ENCODE measurements around the gene SNX1. TPM values are rescaled to one million over a fixed set of nuclear protein-coding genes. Genes with fewer than 3 reads are reported as not detected.

The SNX1 gene
- total and polyA plus RNA-seq, 10 of the 15 experiments (the other 5 are each of a cell fraction or from before 2014, with no cell fraction given), result 17.8 to 115 (median 96.3) TPM

DNA sequence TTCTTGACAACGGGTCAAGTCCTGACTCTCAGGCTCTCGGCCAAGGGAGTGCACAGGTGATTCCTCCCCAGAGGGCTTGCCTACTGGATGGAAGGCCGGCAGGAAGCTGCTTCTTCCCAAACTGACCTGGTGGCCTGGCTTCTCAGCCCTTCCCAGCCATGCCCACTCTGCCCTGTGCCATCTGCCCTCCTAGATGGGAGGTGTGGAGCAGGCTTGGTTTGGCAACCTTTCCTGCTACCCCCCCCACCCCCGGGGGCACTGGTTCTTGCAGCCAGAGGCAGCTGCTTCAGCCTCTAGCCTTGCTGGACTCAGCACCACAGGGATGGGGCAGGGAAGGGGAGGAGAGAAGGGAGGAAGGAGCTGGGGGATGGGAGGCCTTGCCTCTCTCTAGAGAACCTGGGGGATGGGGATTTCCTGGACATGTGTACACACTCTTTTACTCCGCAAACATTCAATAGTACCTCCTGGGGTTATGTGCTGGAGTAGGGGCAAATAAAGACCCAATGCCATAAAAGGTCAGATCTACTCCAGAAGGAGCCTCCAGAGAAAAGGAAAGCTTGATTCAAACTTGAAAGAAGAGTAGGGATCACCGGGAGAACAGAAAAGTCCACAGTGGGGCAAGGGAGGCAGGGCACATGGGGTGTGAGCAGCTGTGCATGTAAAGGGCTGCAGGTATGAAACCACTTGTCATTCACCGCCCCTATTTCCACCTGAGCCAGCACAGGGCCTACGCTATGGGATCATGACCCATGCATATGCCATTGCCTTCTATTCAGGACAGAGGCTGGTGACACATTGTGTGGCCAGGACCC, 45.3 kb upstream of the SNX1 start:
- Histone ChIP-seq H3K9ac (ENCODE audit: control insufficient read depth, insufficient read depth, low read length) (no peak overlapping the region), H3K79me2 (ENCODE audit: control insufficient read depth, insufficient read depth, low read length) (peaks cover 4% of the 10 kb centered on the region), H3K36me3 (ENCODE audit: control insufficient read depth in 2 of 2, insufficient read depth in 2 of 2, low read length in 1 of 2) (no peaks in the 10 kb centered on the region), H2AFZ (ENCODE audit: control insufficient read depth, low read depth, low read length) (no peak overlapping the region), H3K4me3 (no peak overlapping the region), H3K4me2 (ENCODE audit: control insufficient read depth, insufficient read depth) (no peak overlapping the region), H4K20me1 (ENCODE audit: control insufficient read depth, insufficient read depth) (no peaks in the 10 kb centered on the region), H3K4me1 (ENCODE audit: control insufficient read depth, insufficient read depth, low read length) (peaks cover 19% of the 10 kb centered on the region), H3K9me3 (replicated peaks; ENCODE audit: control insufficient read depth, insufficient read depth, low read length) (no peaks in the 10 kb centered on the region), H3K27me3 (replicated peaks in 1 of 2; ENCODE audit: control insufficient read depth in 2 of 2, insufficient read depth in 2 of 2, low read length in 1 of 2) (no peaks in the 10 kb centered on the region), H3K27ac (ENCODE audit: control insufficient read depth, insufficient read depth) (no peak overlapping the region)
- intact Hi-C loops (cut with micrococcal nuclease; ENCODE audit: unreplicated experiment), result no loop called here
- DNase-seq (ENCODE audit: low read depth, low spot score), result no peak
- WGBS (ENCODE audit: insufficient coverage, insufficient replicate concordance, low lambda C conversion rate, missing lambda C conversion rate), result 82% methylated on average over 8 of the region's 8 CpGs
- TF ChIP-seq RAD21 (IDR thresholded peaks at IDR 0.05; ENCODE audit: insufficient read depth, low read depth, low read length) (no peak), CBFB (IDR thresholded peaks at IDR 0.05; ENCODE audit: low read depth) (no peak), POLR2AphosphoS2 (IDR thresholded peaks at IDR 0.05; ENCODE audit: low read depth, low read length) (no peak), RUNX3 (IDR thresholded peaks at IDR 0.05; ENCODE audit: low read length) (no peak), YY1 (IDR thresholded peaks at IDR 0.05; ENCODE audit: low read depth, low read length) (no peak), ZNF384 (IDR thresholded peaks at IDR 0.05; ENCODE audit: borderline replicate concordance, low read depth, low read length) (no peak), HDGF (IDR thresholded peaks at IDR 0.05) (no peak), ZNF622 (IDR thresholded peaks at IDR 0.05) (no peak), NFXL1 (IDR thresholded peaks at IDR 0.05; ENCODE audit: borderline replicate concordance) (no peak), CHD4 (IDR thresholded peaks at IDR 0.05) (no peak), ETV6 (conservative IDR thresholded peaks at IDR 0.05 in 1 of 2, IDR thresholded peaks at IDR 0.05 in 1 of 2; ENCODE audit: borderline replicate concordance in 1 of 2, low read depth in 1 of 2) (no peak), PAX8 (IDR thresholded peaks at IDR 0.05) (no peak), TCF7 (IDR thresholded peaks at IDR 0.05; ENCODE audit: borderline replicate concordance) (no peak)
- TF ChIP-seq, protein P1, sequence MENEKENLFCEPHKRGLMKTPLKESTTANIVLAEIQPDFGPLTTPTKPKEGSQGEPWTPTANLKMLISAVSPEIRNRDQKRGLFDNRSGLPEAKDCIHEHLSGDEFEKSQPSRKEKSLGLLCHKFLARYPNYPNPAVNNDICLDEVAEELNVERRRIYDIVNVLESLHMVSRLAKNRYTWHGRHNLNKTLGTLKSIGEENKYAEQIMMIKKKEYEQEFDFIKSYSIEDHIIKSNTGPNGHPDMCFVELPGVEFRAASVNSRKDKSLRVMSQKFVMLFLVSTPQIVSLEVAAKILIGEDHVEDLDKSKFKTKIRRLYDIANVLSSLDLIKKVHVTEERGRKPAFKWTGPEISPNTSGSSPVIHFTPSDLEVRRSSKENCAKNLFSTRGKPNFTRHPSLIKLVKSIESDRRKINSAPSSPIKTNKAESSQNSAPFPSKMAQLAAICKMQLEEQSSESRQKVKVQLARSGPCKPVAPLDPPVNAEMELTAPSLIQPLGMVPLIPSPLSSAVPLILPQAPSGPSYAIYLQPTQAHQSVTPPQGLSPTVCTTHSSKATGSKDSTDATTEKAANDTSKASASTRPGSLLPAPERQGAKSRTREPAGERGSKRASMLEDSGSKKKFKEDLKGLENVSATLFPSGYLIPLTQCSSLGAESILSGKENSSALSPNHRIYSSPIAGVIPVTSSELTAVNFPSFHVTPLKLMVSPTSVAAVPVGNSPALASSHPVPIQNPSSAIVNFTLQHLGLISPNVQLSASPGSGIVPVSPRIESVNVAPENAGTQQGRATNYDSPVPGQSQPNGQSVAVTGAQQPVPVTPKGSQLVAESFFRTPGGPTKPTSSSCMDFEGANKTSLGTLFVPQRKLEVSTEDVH (IDR thresholded peaks at IDR 0.05; ENCODE audit: low read depth, partially characterized antibody), result no peak
- RAD21 ChIA-PET (ENCODE audit: unreplicated experiment), result interaction anchor here (0.7 to 8.3 kb wide), 5 partner anchors 17 to 298 kb away, joined by 3 to 104 read pairs (median 4); partner anchors contain the start of gene CIAO2A
- POLR2A ChIA-PET, result interaction anchor here (0.5 kb wide), 1 partner anchor 112 kb away, joined by 5 read pairs; no protein-coding TSS in a partner anchor
- BruUV-seq (replicated peaks), result no TSS peak
- ATAC-seq, result no peak
- in situ Hi-C loops (cut with MboI), result no loop called here
- CTCF ChIA-PET, result interaction anchor here (0.5 to 2.9 kb wide), 7 partner anchors 11 to 607 kb away, joined by 3 to 13 read pairs (median 3); no protein-coding TSS in a partner anchor
- SMC1A ChIA-PET (ENCODE audit: uncharacterized antibody, unreplicated experiment), result interaction anchor here (1.4 to 8.9 kb wide), 4 partner anchors 10 to 64 kb away, joined by 4 to 79 read pairs (median 40); no protein-coding TSS in a partner anchor
- no peak for FAIRE-seq

Measured in GM12878 (cell line).